Naive thymus-derived CD8-positive, alpha-beta T cell (primary cell): Measurements from ENCODE around the gene UBA5. TPM values are rescaled to one million over a fixed set of nuclear protein-coding genes. Genes with fewer than 3 reads are reported as not detected.

Experiments used
- ATAC-seq, 2 donors: fragments of 150-1000 bp; cut with Tn5 transposase in 1 of 2; sonication (Bioruptor Pico), chemical (Tn5 transposase) in 1 of 2; 1 replicate in 1 of 2; 2 replicates in 1 of 2; pipeline ENCODE4 v1.10.0; 2021; ENCODE audit warnings: mild to moderate bottlenecking in 2 of 2, moderate library complexity in 2 of 2
- POLR2A ChIA-PET: fragments of 350-600 bp; sonication (Branson Sonifier 250); formaldehyde crosslinking; loops from one replicate; lab custom pipeline; 2021; ENCODE audit warnings: antibody characterized with exemption; lab: Charles Lee
- DNase-seq, 10 donors: peaks; one replicate each; pipeline versions ENCODE4 v3.0.0 to v3.0.0-alpha.2; 2020 to 2022
- H3K27ac Mint-ChIP-seq, 10 donors: one replicate each; pipeline ENCODE4 v1.8.0; 2020 to 2022; ENCODE audit warnings: mild to moderate bottlenecking in 10 of 10, mixed read lengths in 10 of 10, moderate library complexity in 4 of 10, inconsistent platforms in 1 of 10
- H3K27me3 Mint-ChIP-seq, 5 donors: one replicate each; pipeline ENCODE4 v1.8.0; 2021 to 2022; ENCODE audit warnings: mixed read lengths in 5 of 5
- H3K36me3 Mint-ChIP-seq, 3 donors: one replicate each; pipeline ENCODE4 v1.8.0; 2020 to 2022; ENCODE audit warnings: mixed read lengths in 3 of 3, mild to moderate bottlenecking in 2 of 3, inconsistent platforms in 1 of 3
- H3K4me1 Mint-ChIP-seq, 4 donors: one replicate each; pipeline ENCODE4 v1.8.0; 2021 to 2022; ENCODE audit warnings: mixed read lengths in 4 of 4
- H3K4me3 Mint-ChIP-seq, 10 donors: one replicate each; pipeline ENCODE4 v1.8.0; 2020 to 2022; ENCODE audit warnings: mild to moderate bottlenecking in 10 of 10, mixed read lengths in 10 of 10, moderate library complexity in 6 of 10, inconsistent platforms in 1 of 10
- H3K9me3 Mint-ChIP-seq, 9 donors: one replicate each; pipeline ENCODE4 v1.8.0; 2020 to 2022; ENCODE audit warnings: mixed read lengths in 9 of 9, mild to moderate bottlenecking in 3 of 9, inconsistent platforms in 1 of 9, moderate library complexity in 1 of 9
- polyA plus RNA-seq, 3 donors: library from polyadenylated mRNA; unstranded; fragments of 300-500 nt; fragmentation: Illumina TruSeq; gene quantifications; one replicate each; pipeline ENCODE4 v1.2.3, GENCODE V29; 2021
- total RNA-seq, 8 experiments: library from RNA in 2 of 8; stranded (reverse) in 2 of 8; gene quantifications; one replicate each; pipeline ENCODE4 v1.2.3 and lab custom pipeline; 2021 to 2026

UBA5 gene
- total and polyA plus RNA-seq, 5 experiments from 2014 or later, result 29.9 to 44.0 (median 37.7) TPM

GRCh38 chr3:132657869-132658747 is 2.0 kb upstream of the UBA5 start:
- peaks cover 27 to 59% (median 50%) of the 10 kb centered on the region in 4 donors for H3K4me1 Mint-ChIP-seq
- peak overlapping the region; percentile 42 to 98 (median 96) for H3K4me3 Mint-ChIP-seq
- H3K36me3 Mint-ChIP-seq, result no peaks in the 10 kb centered on the region
- peak overlapping the region in 5 of 10 donors; percentile 0 to 98 (median 52) for H3K27ac Mint-ChIP-seq
- H3K9me3 Mint-ChIP-seq, result no peaks in the 10 kb centered on the region
- H3K27me3 Mint-ChIP-seq, result no peaks in the 10 kb centered on the region
- POLR2A ChIA-PET, result no interaction called here
- no peak for ATAC-seq
- DNase-seq, result no peak

- POLR2A ChIA-PET, result no interaction called here
- Mint-ChIP-seq H3K36me3 (no peaks in the 10 kb centered on the region), H3K27me3 (no peaks in the 10 kb centered on the region), H3K9me3 (no peaks in the 10 kb centered on the region), H3K27ac (peak overlapping the region; percentile 95 to 98 (median 98)), H3K4me3 (peak overlapping the region; percentile 94 to 98 (median 97)), H3K4me1 (peaks cover 33 to 68% (median 58%) of the 10 kb centered on the region in 4 donors)
- DNase-seq (peak in 1 of 10 donors; percentile 5), ATAC-seq (no peak)
Observed at GRCh38 chr3:132659000-132659364, 1.1 kb upstream of the UBA5 start.

- peaks cover 33 to 69% (median 62%) of the 10 kb centered on the region in 4 donors for H3K4me1 Mint-ChIP-seq
Observed at GRCh38 chr3:132659365-132660051, 621 bp upstream of the UBA5 start, which contains the start of gene ACAD11. TSS of gene ACAD11 (minus strand) at chr3:132659809. CDS start at chr3:132659751, 58 bp downstream.

GRCh38 chr3:132660811-132661070 is 612 bp downstream of the UBA5 start:
- Mint-ChIP-seq H3K4me3 (peak overlapping the region; percentile 94 to 98 (median 97)), H3K36me3 (no peaks in the 10 kb centered on the region), H3K27me3 (no peaks in the 10 kb centered on the region), H3K9me3 (no peaks in the 10 kb centered on the region), H3K27ac (peak overlapping the region; percentile 95 to 98 (median 98)), H3K4me1 (peaks cover 32 to 71% (median 58%) of the 10 kb centered on the region in 4 donors)
- DNase-seq, result no peak
- POLR2A ChIA-PET, result interaction anchor here (0.9 to 1.8 kb wide), 4 partner anchors 11 to 913 kb away, joined by 3 to 8 read pairs (median 4); partner anchors contain the start of gene CDV3
- ATAC-seq, result no peak

More at GRCh38 chr3:132659365-132660051, 621 bp upstream of the UBA5 start, which contains the start of gene ACAD11:
- Mint-ChIP-seq H3K36me3 (no peaks in the 10 kb centered on the region), H3K27me3 (no peaks in the 10 kb centered on the region), H3K9me3 (no peaks in the 10 kb centered on the region), H3K4me3 (peak within 1 kb of the TSS; percentile 94 to 98 (median 97)), H3K27ac (peak within 1 kb of the TSS; percentile 95 to 98 (median 98))
- ATAC-seq, result peak; percentile 35 to 45
- peak; percentile 7 to 63 (median 17) for DNase-seq
- POLR2A ChIA-PET, result interaction anchor here (1.8 kb wide), 1 partner anchor 914 kb away, joined by 8 read pairs; the partner anchor contains the start of gene CDV3

GRCh38 chr3:132661101-132661500 is 972 bp downstream of the UBA5 start:
- peak overlapping the region; percentile 94 to 98 (median 97) for H3K4me3 Mint-ChIP-seq
- H3K27me3 Mint-ChIP-seq, result no peaks in the 10 kb centered on the region
- H3K36me3 Mint-ChIP-seq, result peaks cover 0 to 3% (median 0%) of the 10 kb centered on the region in 3 donors
- no peaks in the 10 kb centered on the region for H3K9me3 Mint-ChIP-seq
- peak overlapping the region; percentile 95 to 98 (median 98) for H3K27ac Mint-ChIP-seq
- no peak for ATAC-seq
- peaks cover 32 to 71% (median 57%) of the 10 kb centered on the region in 4 donors for H3K4me1 Mint-ChIP-seq
- POLR2A ChIA-PET, result interaction anchor here (0.6 to 1.8 kb wide), 5 partner anchors 11 to 913 kb away, joined by 3 to 8 read pairs (median 3); partner anchors contain the start of gene CDV3
- DNase-seq, result no peak

GRCh38 chr3:132662212-132662611 is 2.1 kb downstream of the UBA5 start:
- no peaks in the 10 kb centered on the region for H3K27me3 Mint-ChIP-seq
- H3K4me3 Mint-ChIP-seq, result peak overlapping the region in 9 of 10 donors; percentile 2 to 98 (median 16)
- ATAC-seq (no peak), DNase-seq (no peak)
- peaks cover 0 to 8% (median 0%) of the 10 kb centered on the region in 3 donors for H3K36me3 Mint-ChIP-seq
- H3K27ac Mint-ChIP-seq, result peak overlapping the region in 5 of 10 donors; percentile 6 to 34 (median 21)
- H3K9me3 Mint-ChIP-seq, result no peaks in the 10 kb centered on the region
- peaks cover 32 to 65% (median 58%) of the 10 kb centered on the region in 4 donors for H3K4me1 Mint-ChIP-seq
- POLR2A ChIA-PET, result no interaction called here

GRCh38 chr3:132665230-132665745 is 5.2 kb downstream of the UBA5 start:
- peaks cover 0 to 23% (median 0%) of the 10 kb centered on the region in 3 donors for H3K36me3 Mint-ChIP-seq
- peaks cover 29 to 58% (median 49%) of the 10 kb centered on the region in 4 donors for H3K4me1 Mint-ChIP-seq
- DNase-seq (no peak), ATAC-seq (no peak)
- no peaks in the 10 kb centered on the region for H3K27me3 Mint-ChIP-seq
- H3K9me3 Mint-ChIP-seq, result no peaks in the 10 kb centered on the region
- H3K27ac Mint-ChIP-seq, result peak overlapping the region in 1 of 10 donors; percentile 8
- POLR2A ChIA-PET, result no interaction called here
- H3K4me3 Mint-ChIP-seq, result no peak overlapping the region

- POLR2A ChIA-PET, result no interaction called here
- H3K4me1 Mint-ChIP-seq, result peaks cover 10 to 23% (median 19%) of the 10 kb centered on the region in 4 donors
- H3K4me3 Mint-ChIP-seq, result no peak overlapping the region
- no peak for ATAC-seq
- peak overlapping the region in 3 of 10 donors; percentile 35 to 53 (median 52) for H3K27ac Mint-ChIP-seq
- H3K27me3 Mint-ChIP-seq, result no peaks in the 10 kb centered on the region
- H3K36me3 Mint-ChIP-seq, result peaks cover 0 to 41% (median 2%) of the 10 kb centered on the region in 3 donors
- no peak for DNase-seq
- H3K9me3 Mint-ChIP-seq, result no peaks in the 10 kb centered on the region
Observed at GRCh38 chr3:132669256-132669777, 9.2 kb downstream of the UBA5 start.

GRCh38 chr3:132675408-132675807 is 15.3 kb downstream of the UBA5 start:
- H3K4me3 Mint-ChIP-seq, result no peak overlapping the region
- H3K27me3 Mint-ChIP-seq, result no peaks in the 10 kb centered on the region
- peak overlapping the region in 4 of 10 donors; percentile 12 to 77 (median 44) for H3K27ac Mint-ChIP-seq
- H3K4me1 Mint-ChIP-seq, result no peaks in the 10 kb centered on the region
- DNase-seq (no peak), ATAC-seq (no peak)
- H3K36me3 Mint-ChIP-seq, result peaks cover 0 to 61% (median 2%) of the 10 kb centered on the region in 3 donors
- H3K9me3 Mint-ChIP-seq, result no peaks in the 10 kb centered on the region
- POLR2A ChIA-PET, result no interaction called here

- Mint-ChIP-seq H3K9me3 (no peaks in the 10 kb centered on the region), H3K27ac (peak overlapping the region in 5 of 10 donors; percentile 5 to 49 (median 14)), H3K4me1 (peaks cover 0 to 4% (median 0%) of the 10 kb centered on the region in 4 donors), H3K4me3 (no peak overlapping the region), H3K36me3 (peaks cover 4 to 75% (median 7%) of the 10 kb centered on the region in 3 donors), H3K27me3 (no peaks in the 10 kb centered on the region)
- POLR2A ChIA-PET, result no interaction called here
- ATAC-seq, result no peak
- DNase-seq, result no peak
Observed at GRCh38 chr3:132679911-132680310, 19.8 kb downstream of the UBA5 start.

- Mint-ChIP-seq H3K36me3 (peaks cover 4 to 75% (median 7%) of the 10 kb centered on the region in 3 donors), H3K27ac (peak overlapping the region in 2 of 10 donors; percentile 0 to 77), H3K4me3 (no peak overlapping the region), H3K4me1 (peaks cover 0 to 4% (median 0%) of the 10 kb centered on the region in 4 donors), H3K27me3 (no peaks in the 10 kb centered on the region), H3K9me3 (no peaks in the 10 kb centered on the region)
- ATAC-seq (no peak), DNase-seq (no peak)
- POLR2A ChIA-PET, result no interaction called here
Observed at GRCh38 chr3:132681421-132681820, 21.3 kb downstream of the UBA5 start.

- ATAC-seq (no peak), DNase-seq (no peak)
- Mint-ChIP-seq H3K9me3 (no peaks in the 10 kb centered on the region), H3K27ac (peak overlapping the region in 3 of 10 donors; percentile 11 to 21 (median 13)), H3K27me3 (no peaks in the 10 kb centered on the region), H3K36me3 (peaks cover 4 to 72% (median 7%) of the 10 kb centered on the region in 3 donors), H3K4me1 (peaks cover 0 to 4% (median 0%) of the 10 kb centered on the region in 4 donors), H3K4me3 (no peak overlapping the region)
- POLR2A ChIA-PET, result no interaction called here
Observed at GRCh38 chr3:132682201-132682600, 22.1 kb downstream of the UBA5 start.
